Measurements from ENCODE around the gene SH3BGRL3.

Gene SH3BGRL3

DNA sequence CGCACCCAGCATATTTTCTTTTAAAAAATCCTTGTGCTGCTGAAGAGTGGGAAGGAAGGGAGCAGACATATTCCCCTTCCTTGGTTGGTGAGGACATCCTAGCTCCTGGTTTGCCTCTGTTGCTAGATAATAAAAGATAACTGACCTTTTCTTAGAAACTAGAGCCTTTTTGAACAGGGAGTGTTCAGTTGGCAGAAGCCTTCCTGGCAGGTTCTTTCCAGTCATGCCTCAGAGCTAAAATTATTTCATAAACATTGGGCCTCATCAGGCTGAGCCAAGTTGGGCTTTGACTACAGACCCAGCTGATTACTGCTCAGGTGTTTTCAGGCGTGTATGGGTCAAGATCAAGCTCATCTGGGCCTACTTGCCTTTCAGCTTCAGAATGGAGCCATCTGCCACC is 22.7 kb upstream of the SH3BGRL3 start:
- no peak for TF ChIP-seq GLIS3 (CRISPR knock-in tag; IDR thresholded peaks at IDR 0.05)
- no peak for TF ChIP-seq ZC3H10 (CRISPR knock-in tag; IDR thresholded peaks at IDR 0.05)
- TF ChIP-seq ESRRG (CRISPR knock-in tag; IDR thresholded peaks at IDR 0.05), result no peak
- no peak for TF ChIP-seq OSR1 (CRISPR knock-in tag; IDR thresholded peaks at IDR 0.05)
- TF ChIP-seq, protein P1, sequence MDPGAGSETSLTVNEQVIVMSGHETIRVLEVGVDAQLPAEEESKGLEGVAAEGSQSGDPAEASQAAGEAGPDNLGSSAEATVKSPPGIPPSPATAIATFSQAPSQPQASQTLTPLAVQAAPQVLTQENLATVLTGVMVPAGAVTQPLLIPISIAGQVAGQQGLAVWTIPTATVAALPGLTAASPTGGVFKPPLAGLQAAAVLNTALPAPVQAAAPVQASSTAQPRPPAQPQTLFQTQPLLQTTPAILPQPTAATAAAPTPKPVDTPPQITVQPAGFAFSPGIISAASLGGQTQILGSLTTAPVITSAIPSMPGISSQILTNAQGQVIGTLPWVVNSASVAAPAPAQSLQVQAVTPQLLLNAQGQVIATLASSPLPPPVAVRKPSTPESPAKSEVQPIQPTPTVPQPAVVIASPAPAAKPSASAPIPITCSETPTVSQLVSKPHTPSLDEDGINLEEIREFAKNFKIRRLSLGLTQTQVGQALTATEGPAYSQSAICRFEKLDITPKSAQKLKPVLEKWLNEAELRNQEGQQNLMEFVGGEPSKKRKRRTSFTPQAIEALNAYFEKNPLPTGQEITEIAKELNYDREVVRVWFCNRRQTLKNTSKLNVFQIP (CRISPR knock-in tag; IDR thresholded peaks at IDR 0.05; ENCODE audit: borderline replicate concordance, low read depth), result no peak
- no peak for TF ChIP-seq BACH2 (CRISPR knock-in tag; IDR thresholded peaks at IDR 0.05; ENCODE audit: borderline replicate concordance)
- TF ChIP-seq RARB (CRISPR knock-in tag; IDR thresholded peaks at IDR 0.05), result no peak
- ATAC-seq, result no peak

DNA sequence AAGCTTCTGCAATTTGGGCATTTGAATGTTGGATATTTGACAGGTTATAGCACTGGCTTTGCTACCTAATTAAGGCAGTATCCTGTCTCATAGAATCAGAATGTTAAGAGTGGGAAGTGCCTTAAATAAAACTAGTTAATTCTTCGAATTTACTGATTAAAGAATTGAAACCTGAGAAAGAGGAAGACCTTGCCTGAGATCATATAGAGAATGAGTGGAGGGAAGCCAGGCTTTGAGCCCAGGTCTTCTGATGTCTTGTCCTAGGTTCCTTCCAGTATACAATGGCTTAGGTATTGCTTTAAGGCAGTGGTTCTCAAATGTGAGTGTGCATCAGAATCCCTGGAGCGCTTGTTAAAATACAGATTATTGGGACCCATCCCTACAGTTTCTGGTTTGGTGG is 20.9 kb upstream of the SH3BGRL3 start:
- TF ChIP-seq CSDC2 (CRISPR knock-in tag; IDR thresholded peaks at IDR 0.05) (no peak), SNAI2 (CRISPR knock-in tag; IDR thresholded peaks at IDR 0.05) (no peak), RARB (CRISPR knock-in tag; IDR thresholded peaks at IDR 0.05) (no peak), ESRRG (CRISPR knock-in tag; IDR thresholded peaks at IDR 0.05) (no peak), ZNF8 (CRISPR knock-in tag; IDR thresholded peaks at IDR 0.05) (no peak), ZNF565 (CRISPR knock-in tag; conservative IDR thresholded peaks at IDR 0.05; ENCODE audit: low read depth) (no peak)
- TF ChIP-seq, protein P2, sequence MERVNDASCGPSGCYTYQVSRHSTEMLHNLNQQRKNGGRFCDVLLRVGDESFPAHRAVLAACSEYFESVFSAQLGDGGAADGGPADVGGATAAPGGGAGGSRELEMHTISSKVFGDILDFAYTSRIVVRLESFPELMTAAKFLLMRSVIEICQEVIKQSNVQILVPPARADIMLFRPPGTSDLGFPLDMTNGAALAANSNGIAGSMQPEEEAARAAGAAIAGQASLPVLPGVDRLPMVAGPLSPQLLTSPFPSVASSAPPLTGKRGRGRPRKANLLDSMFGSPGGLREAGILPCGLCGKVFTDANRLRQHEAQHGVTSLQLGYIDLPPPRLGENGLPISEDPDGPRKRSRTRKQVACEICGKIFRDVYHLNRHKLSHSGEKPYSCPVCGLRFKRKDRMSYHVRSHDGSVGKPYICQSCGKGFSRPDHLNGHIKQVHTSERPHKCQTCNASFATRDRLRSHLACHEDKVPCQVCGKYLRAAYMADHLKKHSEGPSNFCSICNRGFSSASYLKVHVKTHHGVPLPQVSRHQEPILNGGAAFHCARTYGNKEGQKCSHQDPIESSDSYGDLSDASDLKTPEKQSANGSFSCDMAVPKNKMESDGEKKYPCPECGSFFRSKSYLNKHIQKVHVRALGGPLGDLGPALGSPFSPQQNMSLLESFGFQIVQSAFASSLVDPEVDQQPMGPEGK (CRISPR knock-in tag; IDR thresholded peaks at IDR 0.05; ENCODE audit: borderline replicate concordance), result no peak
- no peak for ATAC-seq

DNA sequence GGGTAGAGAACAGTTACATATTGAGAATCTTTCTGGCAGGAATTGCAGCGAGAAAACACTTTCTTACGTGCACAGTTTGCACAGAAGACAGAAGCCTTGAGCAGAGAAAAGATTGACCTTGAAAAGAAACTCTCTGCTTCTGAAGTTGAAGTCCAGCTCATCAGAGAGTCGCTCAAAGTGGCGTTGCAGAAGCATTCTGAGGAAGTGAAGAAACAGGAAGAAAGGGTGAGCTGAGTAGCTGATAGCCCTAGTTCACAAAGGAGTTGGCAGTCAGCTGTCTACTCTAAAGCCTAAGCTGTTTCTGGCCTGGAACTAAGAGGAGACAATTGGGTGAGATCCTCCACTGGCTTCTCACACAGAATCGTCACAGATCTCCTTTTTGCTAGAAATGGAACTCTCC is 20.3 kb upstream of the SH3BGRL3 start:
- ATAC-seq, result no peak
- TF ChIP-seq ARNTL (CRISPR knock-in tag; IDR thresholded peaks at IDR 0.05; ENCODE audit: borderline replicate concordance, low read depth), result no peak
- TF ChIP-seq OSR1 (CRISPR knock-in tag; IDR thresholded peaks at IDR 0.05), result no peak
- TF ChIP-seq SNAI2 (CRISPR knock-in tag; IDR thresholded peaks at IDR 0.05), result no peak
- no peak for TF ChIP-seq CSDC2 (CRISPR knock-in tag; IDR thresholded peaks at IDR 0.05)
- TF ChIP-seq ZNF565 (CRISPR knock-in tag; conservative IDR thresholded peaks at IDR 0.05; ENCODE audit: low read depth), result no peak

DNA sequence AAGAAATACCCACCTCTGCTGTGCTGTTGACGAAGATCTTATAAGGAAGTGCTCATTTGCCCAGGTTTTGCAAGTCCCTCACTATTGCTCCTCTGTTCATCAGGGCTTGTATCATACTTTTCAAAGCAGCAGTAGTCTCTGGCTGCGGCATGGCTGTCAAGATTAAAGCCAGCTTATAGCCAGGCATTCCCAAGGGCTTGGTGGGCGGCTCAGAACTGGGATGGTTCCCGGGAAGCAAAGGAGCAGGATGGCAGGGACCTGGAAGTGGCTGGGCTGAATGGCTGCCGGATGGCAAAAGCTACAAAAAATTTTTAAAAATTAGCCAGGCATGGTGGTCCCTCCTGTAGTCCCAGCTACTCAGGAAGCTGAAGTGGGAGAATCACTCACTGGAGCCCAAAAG is 16.7 kb upstream of the SH3BGRL3 start:
- ATAC-seq, result no peak
- TF ChIP-seq ZFP30 (CRISPR knock-in tag; IDR thresholded peaks at IDR 0.05) (no peak), ZNF565 (CRISPR knock-in tag; conservative IDR thresholded peaks at IDR 0.05; ENCODE audit: low read depth) (no peak), OSR1 (CRISPR knock-in tag; IDR thresholded peaks at IDR 0.05) (no peak), SNAI2 (CRISPR knock-in tag; IDR thresholded peaks at IDR 0.05) (no peak), ARNTL (CRISPR knock-in tag; IDR thresholded peaks at IDR 0.05; ENCODE audit: borderline replicate concordance, low read depth) (no peak), GLIS3 (CRISPR knock-in tag; IDR thresholded peaks at IDR 0.05) (no peak), ZNF8 (CRISPR knock-in tag; IDR thresholded peaks at IDR 0.05) (no peak), PPARA (CRISPR knock-in tag; IDR thresholded peaks at IDR 0.05; ENCODE audit: borderline replicate concordance) (no peak), TOX (CRISPR knock-in tag; IDR thresholded peaks at IDR 0.05; ENCODE audit: borderline replicate concordance) (no peak), ZFP3 (CRISPR knock-in tag; IDR thresholded peaks at IDR 0.05) (no peak), ZC3H10 (CRISPR knock-in tag; IDR thresholded peaks at IDR 0.05) (no peak), ZNF70 (CRISPR knock-in tag; IDR thresholded peaks at IDR 0.05) (no peak)
- TF ChIP-seq, protein P3, sequence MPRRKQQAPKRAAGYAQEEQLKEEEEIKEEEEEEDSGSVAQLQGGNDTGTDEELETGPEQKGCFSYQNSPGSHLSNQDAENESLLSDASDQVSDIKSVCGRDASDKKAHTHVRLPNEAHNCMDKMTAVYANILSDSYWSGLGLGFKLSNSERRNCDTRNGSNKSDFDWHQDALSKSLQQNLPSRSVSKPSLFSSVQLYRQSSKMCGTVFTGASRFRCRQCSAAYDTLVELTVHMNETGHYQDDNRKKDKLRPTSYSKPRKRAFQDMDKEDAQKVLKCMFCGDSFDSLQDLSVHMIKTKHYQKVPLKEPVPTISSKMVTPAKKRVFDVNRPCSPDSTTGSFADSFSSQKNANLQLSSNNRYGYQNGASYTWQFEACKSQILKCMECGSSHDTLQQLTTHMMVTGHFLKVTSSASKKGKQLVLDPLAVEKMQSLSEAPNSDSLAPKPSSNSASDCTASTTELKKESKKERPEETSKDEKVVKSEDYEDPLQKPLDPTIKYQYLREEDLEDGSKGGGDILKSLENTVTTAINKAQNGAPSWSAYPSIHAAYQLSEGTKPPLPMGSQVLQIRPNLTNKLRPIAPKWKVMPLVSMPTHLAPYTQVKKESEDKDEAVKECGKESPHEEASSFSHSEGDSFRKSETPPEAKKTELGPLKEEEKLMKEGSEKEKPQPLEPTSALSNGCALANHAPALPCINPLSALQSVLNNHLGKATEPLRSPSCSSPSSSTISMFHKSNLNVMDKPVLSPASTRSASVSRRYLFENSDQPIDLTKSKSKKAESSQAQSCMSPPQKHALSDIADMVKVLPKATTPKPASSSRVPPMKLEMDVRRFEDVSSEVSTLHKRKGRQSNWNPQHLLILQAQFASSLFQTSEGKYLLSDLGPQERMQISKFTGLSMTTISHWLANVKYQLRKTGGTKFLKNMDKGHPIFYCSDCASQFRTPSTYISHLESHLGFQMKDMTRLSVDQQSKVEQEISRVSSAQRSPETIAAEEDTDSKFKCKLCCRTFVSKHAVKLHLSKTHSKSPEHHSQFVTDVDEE (CRISPR knock-in tag; IDR thresholded peaks at IDR 0.05), result no peak
- TF ChIP-seq, protein P1 (CRISPR knock-in tag; IDR thresholded peaks at IDR 0.05; ENCODE audit: borderline replicate concordance, low read depth), result no peak
- TF ChIP-seq, protein P2 (CRISPR knock-in tag; IDR thresholded peaks at IDR 0.05; ENCODE audit: borderline replicate concordance), result no peak
- TF ChIP-seq, protein P4, sequence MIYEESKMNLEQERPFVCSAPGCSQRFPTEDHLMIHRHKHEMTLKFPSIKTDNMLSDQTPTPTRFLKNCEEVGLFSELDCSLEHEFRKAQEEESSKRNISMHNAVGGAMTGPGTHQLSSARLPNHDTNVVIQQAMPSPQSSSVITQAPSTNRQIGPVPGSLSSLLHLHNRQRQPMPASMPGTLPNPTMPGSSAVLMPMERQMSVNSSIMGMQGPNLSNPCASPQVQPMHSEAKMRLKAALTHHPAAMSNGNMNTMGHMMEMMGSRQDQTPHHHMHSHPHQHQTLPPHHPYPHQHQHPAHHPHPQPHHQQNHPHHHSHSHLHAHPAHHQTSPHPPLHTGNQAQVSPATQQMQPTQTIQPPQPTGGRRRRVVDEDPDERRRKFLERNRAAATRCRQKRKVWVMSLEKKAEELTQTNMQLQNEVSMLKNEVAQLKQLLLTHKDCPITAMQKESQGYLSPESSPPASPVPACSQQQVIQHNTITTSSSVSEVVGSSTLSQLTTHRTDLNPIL (CRISPR knock-in tag; IDR thresholded peaks at IDR 0.05; ENCODE audit: low read depth), result no peak
